Right lobe of liver (tissue), 6 donors: ENCODE results near the gene CLCA4. TPM values are rescaled to one million over a fixed set of nuclear protein-coding genes. Genes with fewer than 3 reads are reported as not detected.

Source experiments
- ATAC-seq, 4 donors: fragments of 200-7000 bp; cut with Tn5 transposase; one replicate each; pipeline ENCODE4 v1.9.1; 2020; ENCODE audit warnings: mild to moderate bottlenecking in 4 of 4, moderate library complexity in 4 of 4
- DNase-seq, 3 donors: peaks; one replicate each; pipeline ENCODE4 v3.0.0-alpha.2; 2020
- H3K27ac ChIP-seq, 3 donors: fragments of 200-600 bp; one replicate each; pipeline ENCODE4 v1.8.0; 2022
- H3K27me3 ChIP-seq, 2 donors: fragments of 200-600 bp; one replicate each; pipeline ENCODE4 v1.8.0; 2022
- H3K36me3 ChIP-seq, 4 donors: fragments of 200-600 bp; sonication (generic) in 1 of 4; one replicate each; pipeline versions ENCODE4 v1.5.1 to v1.8.0; 2017 to 2022; ENCODE audit warnings: control low read depth in 1 of 4
- H3K4me1 ChIP-seq, 4 donors: fragments of 200-600 bp; sonication (generic) in 1 of 4; one replicate each; pipeline versions ENCODE4 v1.5.1 to v1.8.0; 2017 to 2022; ENCODE audit warnings: control low read depth in 1 of 4
- H3K4me3 ChIP-seq, 3 donors: fragments of 200-600 bp; one replicate each; pipeline ENCODE4 v1.8.0; 2022
- H3K9me3 ChIP-seq, 4 donors: fragments of 200-600 bp; sonication (generic) in 1 of 4; one replicate each; pipeline versions ENCODE4 v1.5.1 to v1.8.0; 2017 to 2022; ENCODE audit warnings: control low read depth in 1 of 4
- CTCF ChIP-seq, 4 donors: fragments of 200-600 bp in 3 of 4; fragments of 450-650 bp in 1 of 4; IDR thresholded peaks; one replicate each; pipeline versions ENCODE4 v1.5.1 to v1.8.0; 2016 to 2022; ENCODE audit warnings: antibody characterized with exemption in 4 of 4, mild to moderate bottlenecking in 2 of 4
- POLR2A ChIP-seq: fragments of 450-650 bp; IDR thresholded peaks from one replicate; pipeline ENCODE4 v1.6.1; 2017; ENCODE audit warnings: antibody characterized with exemption, mild to moderate bottlenecking
- WGBS: methylation state at CpG from one replicate; pipeline ENCODE4 v1.1.6; 2018; ENCODE audit warnings: low coverage, low lambda C conversion rate; ENCODE audit not compliant: insufficient coverage; ENCODE audit errors: missing lambda C conversion rate; 5-methylcytosine and 5-hydroxymethylcytosine counted together
- intact Hi-C, 2 donors: fragments of 100-400 bp; cut with DNase I; formaldehyde crosslinking; loops; one replicate each; pipeline versions ENCODE4 v1.11.2 to v1.14.1; 2022
- total RNA-seq, 6 experiments: library from RNA; depleted of rRNA in 2 of 6; stranded (reverse); fragments of >200 nt in 2 of 6; fragmentation: NEBNext Ultra II Directional in 3 of 6; extraction: Animal tissue kit (Norgen Biotek cat#: 25700) in 3 of 6; gene quantifications; one replicate each; pipeline versions ENCODE4 v1.1.0 to v1.2.4, GENCODE V29; 2016 to 2023
- donor health status: DM: no; HTN: yes; CAD: no.
- donor health status: DM: no; HTN: no; CAD: no.
- donor health status: DM: no; HTN: no; CAD: no.
- donor health status: DM: no; HTN: yes; CAD: no.
- donor health status: DM: no; HTN: yes; CAD: no.

Gene CLCA4
- total RNA-seq, 6 experiments from 2014 or later = 0.07 TPM; not detected in 5

- no peak overlapping the region for H3K27ac ChIP-seq
- H3K4me3 ChIP-seq = no peak overlapping the region
- intact Hi-C loops = no loop called here
- H3K4me1 ChIP-seq = no peaks in the 10 kb centered on the region
- ATAC-seq (no peak), DNase-seq (no peak)
- no peaks in the 10 kb centered on the region for H3K36me3 ChIP-seq
- no peaks in the 10 kb centered on the region for H3K9me3 ChIP-seq
- 62% methylated on average over 1 of the region's 1 CpG for whole genome bisulfite sequencing
- H3K27me3 ChIP-seq = no peaks in the 10 kb centered on the region
- TF ChIP-seq POLR2A (no peak), CTCF (IDR thresholded peaks at IDR 0.05) (no peak)
Observed at GRCh38 chr1:86563849-86564248, 17.0 kb downstream of the CLCA4 start.

GRCh38 chr1:86567341-86567740, 20.5 kb downstream of the CLCA4 start:
- no peak overlapping the region for H3K27ac ChIP-seq
- intact Hi-C loops = no loop called here
- no peaks in the 10 kb centered on the region for H3K4me1 ChIP-seq
- H3K36me3 ChIP-seq = no peaks in the 10 kb centered on the region
- TF ChIP-seq POLR2A (no peak), CTCF (IDR thresholded peaks at IDR 0.05) (no peak)
- no peaks in the 10 kb centered on the region for H3K9me3 ChIP-seq
- ATAC-seq = no peak
- H3K4me3 ChIP-seq = no peak overlapping the region
- no peaks in the 10 kb centered on the region for H3K27me3 ChIP-seq
- 58% methylated on average over 3 of the region's 3 CpGs for WGBS
- DNase-seq = no peak

GRCh38 chr1:86567878-86568277, 21.0 kb downstream of the CLCA4 start:
- 47% methylated on average over 3 of the region's 3 CpGs for WGBS
- DNase-seq = no peak
- no peak for TF ChIP-seq CTCF (IDR thresholded peaks at IDR 0.05)
- TF ChIP-seq POLR2A = no peak
- intact Hi-C loops = no loop called here
- H3K36me3 ChIP-seq = no peaks in the 10 kb centered on the region
- H3K27ac ChIP-seq = no peak overlapping the region
- H3K27me3 ChIP-seq = no peaks in the 10 kb centered on the region
- no peaks in the 10 kb centered on the region for H3K4me1 ChIP-seq
- no peaks in the 10 kb centered on the region for H3K9me3 ChIP-seq
- ATAC-seq = no peak
- H3K4me3 ChIP-seq = no peak overlapping the region

GRCh38 chr1:86573763-86574484, 27.0 kb downstream of the CLCA4 start:
- Histone ChIP-seq H3K27ac (no peak overlapping the region), H3K27me3 (no peaks in the 10 kb centered on the region), H3K4me3 (no peak overlapping the region), H3K4me1 (no peaks in the 10 kb centered on the region), H3K36me3 (no peaks in the 10 kb centered on the region), H3K9me3 (no peaks in the 10 kb centered on the region)
- no peak for ATAC-seq
- TF ChIP-seq POLR2A (no peak), CTCF (IDR thresholded peaks at IDR 0.05) (no peak)
- intact Hi-C loops = no loop called here
- 63% methylated on average over 2 of the region's 2 CpGs for WGBS
- DNase-seq = no peak
